NCI-H1105 treated with DMSO at 0.1 percent for 48 hours (cell line): ENCODE results near the gene KRTAP6-2.

Experiments used
- DNase-seq: peaks from one replicate; lab custom pipeline; 2025; lab: John Stamatoyannopoulos, UW

The KRTAP6-2 gene

GRCh38 chr21:30598802-30599201 is at the start of gene KRTAP6-2:
KRTAP6-2 (minus strand) TSS chr21:30598902; CDS start chr21:30598874, 28 bp downstream.
- no peak for DNase-seq

- no peak for DNase-seq
These were observed 48.3 kb upstream of the KRTAP6-2 start for GRCh38 chr21:30646904-30647414.

GRCh38 chr21:30642564-30642963 is 43.9 kb upstream of the KRTAP6-2 start, which contains the start of gene KRTAP20-3:
KRTAP20-3 (plus strand) TSS chr21:30642864.
- DNase-seq = no peak

- no peak for DNase-seq
These were observed 40.0 kb upstream of the KRTAP6-2 start for GRCh38 chr21:30638686-30639085.

GRCh38 chr21:30634906-30635305 is 36.2 kb upstream of the KRTAP6-2 start, which contains the start of gene KRTAP20-2:
KRTAP20-2 (plus strand) TSS chr21:30635206; CDS start chr21:30635264, 58 bp downstream.
- no peak for DNase-seq

GRCh38 chr21:30629200-30629599 is 30.5 kb upstream of the KRTAP6-2 start:
- no peak for DNase-seq

GRCh38 chr21:30628109-30628508 is 29.4 kb upstream of the KRTAP6-2 start:
- DNase-seq = no peak

GRCh38 chr21:30625449-30626165 is 26.9 kb upstream of the KRTAP6-2 start:
- DNase-seq = no peak

GRCh38 chr21:30623362-30623761 is 24.7 kb upstream of the KRTAP6-2 start:
- DNase-seq = no peak

- DNase-seq = no peak
These were observed 21.8 kb upstream of the KRTAP6-2 start, which contains the start of gene KRTAP20-4 for GRCh38 chr21:30620522-30620921. KRTAP20-4 (plus strand) TSS chr21:30620627.

GRCh38 chr21:30620080-30620479 is 21.4 kb upstream of the KRTAP6-2 start:
- DNase-seq = no peak

- no peak for DNase-seq
These were observed 17.4 kb upstream of the KRTAP6-2 start, which contains the start of gene KRTAP20-1 for GRCh38 chr21:30616125-30616524. KRTAP20-1 (plus strand) TSS chr21:30616425; CDS start chr21:30616455, 30 bp downstream.

- DNase-seq = no peak
These were observed 16.5 kb upstream of the KRTAP6-2 start for GRCh38 chr21:30615199-30615598.

- DNase-seq = no peak
These were observed 15.1 kb upstream of the KRTAP6-2 start, which contains the start of gene KRTAP6-1 for GRCh38 chr21:30613836-30614235. KRTAP6-1 (minus strand) TSS chr21:30613930; CDS start chr21:30613904, 26 bp downstream.

GRCh38 chr21:30612132-30612531 is 13.4 kb upstream of the KRTAP6-2 start:
- no peak for DNase-seq

- no peak for DNase-seq
These were observed 7.3 kb upstream of the KRTAP6-2 start for GRCh38 chr21:30605968-30606367.

GRCh38 chr21:30600787-30601186 is 2.1 kb upstream of the KRTAP6-2 start, which contains the start of gene KRTAP22-1:
KRTAP22-1 (plus strand) TSS chr21:30601087.
- DNase-seq = no peak

- no peak for DNase-seq
These were observed 6.6 kb downstream of the KRTAP6-2 start, which contains the start of gene KRTAP6-3 for GRCh38 chr21:30592140-30592539. KRTAP6-3 (plus strand) TSS chr21:30592440; CDS start chr21:30592446, 6 bp downstream.

GRCh38 chr21:30590297-30590696 is 8.4 kb downstream of the KRTAP6-2 start, which contains the start of gene KRTAP22-2:
KRTAP22-2 (minus strand) TSS chr21:30590397.
- no peak for DNase-seq

- no peak for DNase-seq
These were observed 15.8 kb downstream of the KRTAP6-2 start for GRCh38 chr21:30582870-30583269.

GRCh38 chr21:30580132-30580531 is 18.6 kb downstream of the KRTAP6-2 start:
- DNase-seq = no peak

GRCh38 chr21:30579346-30579745 is 19.4 kb downstream of the KRTAP6-2 start:
- no peak for DNase-seq

- DNase-seq = no peak
These were observed 20.9 kb downstream of the KRTAP6-2 start for GRCh38 chr21:30577766-30578165.
